ENCODE data around the gene HBZ.

HBZ gene

DNA sequence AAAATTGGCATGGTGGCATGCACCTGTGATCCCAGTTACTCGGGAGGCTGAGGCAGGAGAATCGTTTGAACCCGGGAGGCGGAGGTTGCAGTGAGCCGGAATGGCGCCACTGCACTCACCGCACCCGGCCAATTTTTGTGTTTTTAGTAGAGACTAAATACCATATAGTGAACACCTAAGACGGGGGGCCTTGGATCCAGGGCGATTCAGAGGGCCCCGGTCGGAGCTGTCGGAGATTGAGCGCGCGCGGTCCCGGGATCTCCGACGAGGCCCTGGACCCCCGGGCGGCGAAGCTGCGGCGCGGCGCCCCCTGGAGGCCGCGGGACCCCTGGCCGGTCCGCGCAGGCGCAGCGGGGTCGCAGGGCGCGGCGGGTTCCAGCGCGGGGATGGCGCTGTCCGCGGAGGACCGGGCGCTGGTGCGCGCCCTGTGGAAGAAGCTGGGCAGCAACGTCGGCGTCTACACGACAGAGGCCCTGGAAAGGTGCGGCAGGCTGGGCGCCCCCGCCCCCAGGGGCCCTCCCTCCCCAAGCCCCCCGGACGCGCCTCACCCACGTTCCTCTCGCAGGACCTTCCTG is 27.7 kb downstream of the HBZ start, which contains the start of gene HBQ1:
HBQ1 (plus strand) TSS at position 359 of the 575 bp plus-strand sequence; CDS start at position 387, 28 bp downstream.
- DNase-seq (ENCODE audit: low read depth) = peak; percentile 33
- H3K4me3 ChIP-seq (ENCODE audit: low read length) = peak within 1 kb of the TSS; percentile 35
- no peak for TF ChIP-seq CTCF (IDR thresholded peaks at IDR 0.05; ENCODE audit: insufficient read depth, low read depth, low read length, missing control alignments)

- no peak for TF ChIP-seq CTCF (IDR thresholded peaks at IDR 0.05; ENCODE audit: insufficient read depth, low read depth, low read length, missing control alignments)
- peak; percentile 73 for DNase-seq (ENCODE audit: low read depth)
- H3K4me3 ChIP-seq (ENCODE audit: low read length) = peak overlapping the region; percentile 35
Measured at GRCh38 chr16:180681-181564, 28.5 kb downstream of the HBZ start.

DNA sequence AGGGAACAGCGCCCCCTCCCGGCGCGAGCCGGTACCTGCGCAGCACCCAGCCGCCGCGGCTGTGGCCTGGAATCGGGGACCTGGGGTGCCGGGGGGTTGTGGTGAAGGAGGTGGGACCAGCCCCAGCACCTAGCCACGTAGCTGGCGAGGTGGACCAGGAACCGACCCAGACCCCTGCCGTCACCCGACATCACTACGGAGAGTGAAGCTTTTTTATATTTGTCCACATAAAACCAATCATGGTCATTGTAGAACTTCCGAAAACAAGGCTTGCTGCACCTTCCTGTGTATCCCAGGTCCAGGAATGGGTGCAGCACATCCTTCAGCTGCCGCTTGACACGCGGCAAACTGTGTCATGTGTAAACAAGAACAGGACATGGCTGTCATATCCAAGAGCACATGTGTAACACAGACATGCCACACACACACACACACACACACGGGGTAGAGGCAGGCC is 29.1 kb downstream of the HBZ start:
- no peak overlapping the region for H3K4me3 ChIP-seq (ENCODE audit: low read length)
- DNase-seq (ENCODE audit: low read depth) = peak; percentile 20
- TF ChIP-seq CTCF (IDR thresholded peaks at IDR 0.05; ENCODE audit: insufficient read depth, low read depth, low read length, missing control alignments) = peak; percentile 72

GRCh38 chr16:183005-183404 is 30.6 kb downstream of the HBZ start:
- no peak for TF ChIP-seq CTCF (IDR thresholded peaks at IDR 0.05; ENCODE audit: insufficient read depth, low read depth, low read length, missing control alignments)
- H3K4me3 ChIP-seq (ENCODE audit: low read length) = no peak overlapping the region
- DNase-seq (ENCODE audit: low read depth) = no peak

DNA sequence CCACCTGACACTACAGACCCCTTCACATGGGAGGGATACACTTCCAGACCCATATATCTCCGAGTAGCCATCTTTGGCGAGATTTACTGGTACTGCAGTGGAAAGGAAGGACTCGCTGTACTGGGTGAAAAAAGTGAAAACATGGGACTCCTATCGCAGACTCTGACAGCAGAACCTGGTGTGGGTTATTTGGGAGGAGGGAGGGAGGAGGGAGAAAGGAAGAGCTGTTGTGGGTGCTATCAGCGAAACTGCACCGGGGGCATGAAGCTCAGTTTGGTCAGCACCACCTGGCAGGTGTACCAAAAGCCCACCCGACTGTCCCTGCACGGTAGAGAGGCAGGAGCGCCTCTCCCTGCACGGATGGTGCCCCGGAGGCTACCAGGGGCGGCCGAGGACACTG is 32.8 kb downstream of the HBZ start:
- DNase-seq (ENCODE audit: low read depth) = no peak
- no peak for TF ChIP-seq CTCF (IDR thresholded peaks at IDR 0.05; ENCODE audit: insufficient read depth, low read depth, low read length, missing control alignments)
- no peak overlapping the region for H3K4me3 ChIP-seq (ENCODE audit: low read length)

DNA sequence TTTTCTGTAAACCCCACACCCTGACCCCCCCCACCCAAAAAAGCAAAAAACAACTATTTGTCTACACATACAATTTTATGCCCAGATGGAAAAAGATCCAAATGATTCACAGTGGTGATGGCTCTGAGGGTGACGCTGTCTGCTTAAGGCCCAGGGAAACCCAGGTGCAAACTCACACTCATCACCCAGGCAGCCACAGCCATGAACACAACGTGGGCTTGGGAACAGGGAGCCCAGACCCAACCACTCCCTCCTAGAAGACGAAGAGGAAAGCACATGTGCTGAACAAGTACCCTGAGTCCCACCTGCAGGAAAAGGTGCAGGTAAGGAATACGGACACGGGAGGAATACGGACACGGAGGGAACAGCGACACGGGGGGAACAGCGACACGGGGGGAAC is 33.2 kb downstream of the HBZ start:
- no peak overlapping the region for H3K4me3 ChIP-seq (ENCODE audit: low read length)
- TF ChIP-seq CTCF (IDR thresholded peaks at IDR 0.05; ENCODE audit: insufficient read depth, low read depth, low read length, missing control alignments) = no peak
- no peak for DNase-seq (ENCODE audit: low read depth)

Data from epithelial cell of esophagus (primary cell).